ENCODE measurements around the gene PIGT. TPM values are rescaled to one million over a fixed set of nuclear protein-coding genes. Genes with fewer than 3 reads are reported as not detected.

The PIGT gene
- total and polyA plus RNA-seq, 2 of the 13 experiments (the other 11 are each of a cell fraction or from before 2014, with no cell fraction given), result 65.9 to 74.1 TPM

DNA sequence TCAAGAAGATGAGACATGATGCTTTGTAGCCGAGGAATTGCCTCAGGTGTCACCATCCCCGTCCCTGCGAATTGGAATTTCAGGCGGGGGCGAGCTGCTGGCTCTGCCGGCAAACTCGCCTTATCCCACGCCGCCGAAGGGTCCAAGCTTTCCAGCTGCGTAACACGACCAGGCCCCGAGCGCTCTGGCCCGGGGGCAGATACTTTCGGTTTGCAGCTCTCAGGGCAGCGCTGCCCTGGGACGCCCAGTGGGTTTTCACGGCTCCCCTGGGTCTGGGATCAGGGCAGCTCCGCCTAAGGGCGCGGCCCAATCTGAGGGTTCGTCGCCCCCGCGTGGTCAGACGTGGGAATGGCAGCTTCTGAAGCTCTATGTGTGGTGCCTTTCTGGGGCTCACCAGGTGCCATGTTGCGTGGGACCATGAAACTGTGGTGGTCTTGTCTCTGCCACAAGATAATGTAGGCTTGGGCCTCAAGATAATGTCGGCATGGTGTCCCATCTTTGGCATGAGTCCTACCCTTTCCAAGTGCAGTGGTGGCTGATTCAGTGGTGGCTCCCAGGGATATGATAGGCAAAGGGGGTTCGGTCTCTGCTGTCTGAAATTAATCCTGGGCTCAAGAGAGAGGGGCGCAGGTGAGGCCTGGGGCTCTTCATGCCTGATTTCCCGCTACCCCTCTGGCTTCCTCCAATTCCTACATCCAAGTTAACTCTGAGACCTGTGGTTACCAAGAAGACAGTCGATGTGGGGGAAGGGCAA, 21.0 kb downstream of the PIGT start (continued):
- TF ChIP-seq, protein P1, sequence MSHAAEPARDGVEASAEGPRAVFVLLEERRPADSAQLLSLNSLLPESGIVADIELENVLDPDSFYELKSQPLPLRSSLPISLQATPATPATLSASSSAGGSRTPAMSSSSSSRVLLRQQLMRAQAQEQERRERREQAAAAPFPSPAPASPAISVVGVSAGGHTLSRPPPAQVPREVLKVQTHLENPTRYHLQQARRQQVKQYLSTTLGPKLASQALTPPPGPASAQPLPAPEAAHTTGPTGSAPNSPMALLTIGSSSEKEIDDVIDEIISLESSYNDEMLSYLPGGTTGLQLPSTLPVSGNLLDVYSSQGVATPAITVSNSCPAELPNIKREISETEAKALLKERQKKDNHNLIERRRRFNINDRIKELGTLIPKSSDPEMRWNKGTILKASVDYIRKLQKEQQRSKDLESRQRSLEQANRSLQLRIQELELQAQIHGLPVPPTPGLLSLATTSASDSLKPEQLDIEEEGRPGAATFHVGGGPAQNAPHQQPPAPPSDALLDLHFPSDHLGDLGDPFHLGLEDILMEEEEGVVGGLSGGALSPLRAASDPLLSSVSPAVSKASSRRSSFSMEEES (CRISPR knock-in tag; IDR thresholded peaks at IDR 0.05), result peak; percentile 77; the same call in 1 of the 2 replicates
- TF ChIP-seq FOXO1 (CRISPR knock-in tag; IDR thresholded peaks at IDR 0.05) (peak; percentile 80), ZNF296 (CRISPR knock-in tag; conservative IDR thresholded peaks at IDR 0.05) (no peak), ZFP41 (CRISPR knock-in tag; IDR thresholded peaks at IDR 0.05; ENCODE audit: borderline replicate concordance) (no peak; the same call in 1 of the 2 replicates), SNAPC2 (CRISPR knock-in tag; IDR thresholded peaks at IDR 0.05) (0 out of 2 replicates have a peak, but pooled peaks have one; percentile 63), REPIN1 (CRISPR knock-in tag; IDR thresholded peaks at IDR 0.05; ENCODE audit: borderline replicate concordance, low read depth) (peak; percentile 93), ZNF713 (CRISPR knock-in tag; IDR thresholded peaks at IDR 0.05) (0 out of 2 replicates have a peak, but pooled peaks have one; percentile 57), CAMTA2 (CRISPR knock-in tag; IDR thresholded peaks at IDR 0.05; ENCODE audit: borderline replicate concordance) (peak; percentile 51; the same call in 1 of the 2 replicates), ZKSCAN1 (IDR thresholded peaks at IDR 0.05; ENCODE audit: low read length) (no peak), ZNF616 (CRISPR knock-in tag; IDR thresholded peaks at IDR 0.05; ENCODE audit: low read depth) (no peak), ZNF788 (CRISPR knock-in tag; IDR thresholded peaks at IDR 0.05; ENCODE audit: borderline replicate concordance) (peak; percentile 82; the same call in 1 of the 2 replicates), ZSCAN22 (CRISPR knock-in tag; IDR thresholded peaks at IDR 0.05) (no peak), SETDB1 (CRISPR knock-in tag; IDR thresholded peaks at IDR 0.05; ENCODE audit: borderline replicate concordance) (no peak), HOXA5 (CRISPR knock-in tag; IDR thresholded peaks at IDR 0.05) (peak; percentile 77), PRPF4 (IDR thresholded peaks at IDR 0.05; ENCODE audit: low read depth, low read length, poor library complexity, severe bottlenecking) (no peak), ZNF790 (CRISPR knock-in tag; IDR thresholded peaks at IDR 0.05; ENCODE audit: borderline replicate concordance) (no peak)
- TF ChIP-seq, protein P2, sequence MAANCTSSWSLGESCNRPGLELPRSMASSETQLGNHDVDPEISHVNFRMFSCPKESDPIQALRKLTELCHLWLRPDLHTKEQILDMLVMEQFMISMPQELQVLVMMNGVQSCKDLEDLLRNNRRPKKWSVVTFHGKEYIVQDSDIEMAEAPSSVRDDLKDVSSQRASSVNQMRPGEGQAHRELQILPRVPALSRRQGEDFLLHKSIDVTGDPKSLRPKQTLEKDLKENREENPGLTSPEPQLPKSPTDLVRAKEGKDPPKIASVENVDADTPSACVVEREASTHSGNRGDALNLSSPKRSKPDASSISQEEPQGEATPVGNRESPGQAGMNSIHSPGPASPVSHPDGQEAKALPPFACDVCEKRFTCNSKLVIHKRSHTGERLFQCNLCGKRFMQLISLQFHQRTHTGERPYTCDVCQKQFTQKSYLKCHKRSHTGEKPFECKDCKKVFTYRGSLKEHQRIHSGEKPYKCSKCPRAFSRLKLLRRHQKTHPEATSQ (CRISPR knock-in tag; IDR thresholded peaks at IDR 0.05; ENCODE audit: borderline replicate concordance), result peak; percentile 82; the same call in 1 of the 2 replicates
- TF ChIP-seq, protein P3, sequence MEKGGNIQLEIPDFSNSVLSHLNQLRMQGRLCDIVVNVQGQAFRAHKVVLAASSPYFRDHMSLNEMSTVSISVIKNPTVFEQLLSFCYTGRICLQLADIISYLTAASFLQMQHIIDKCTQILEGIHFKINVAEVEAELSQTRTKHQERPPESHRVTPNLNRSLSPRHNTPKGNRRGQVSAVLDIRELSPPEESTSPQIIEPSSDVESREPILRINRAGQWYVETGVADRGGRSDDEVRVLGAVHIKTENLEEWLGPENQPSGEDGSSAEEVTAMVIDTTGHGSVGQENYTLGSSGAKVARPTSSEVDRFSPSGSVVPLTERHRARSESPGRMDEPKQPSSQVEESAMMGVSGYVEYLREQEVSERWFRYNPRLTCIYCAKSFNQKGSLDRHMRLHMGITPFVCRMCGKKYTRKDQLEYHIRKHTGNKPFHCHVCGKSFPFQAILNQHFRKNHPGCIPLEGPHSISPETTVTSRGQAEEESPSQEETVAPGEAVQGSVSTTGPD (CRISPR knock-in tag; IDR thresholded peaks at IDR 0.05), result no peak
- TF ChIP-seq, protein P4, sequence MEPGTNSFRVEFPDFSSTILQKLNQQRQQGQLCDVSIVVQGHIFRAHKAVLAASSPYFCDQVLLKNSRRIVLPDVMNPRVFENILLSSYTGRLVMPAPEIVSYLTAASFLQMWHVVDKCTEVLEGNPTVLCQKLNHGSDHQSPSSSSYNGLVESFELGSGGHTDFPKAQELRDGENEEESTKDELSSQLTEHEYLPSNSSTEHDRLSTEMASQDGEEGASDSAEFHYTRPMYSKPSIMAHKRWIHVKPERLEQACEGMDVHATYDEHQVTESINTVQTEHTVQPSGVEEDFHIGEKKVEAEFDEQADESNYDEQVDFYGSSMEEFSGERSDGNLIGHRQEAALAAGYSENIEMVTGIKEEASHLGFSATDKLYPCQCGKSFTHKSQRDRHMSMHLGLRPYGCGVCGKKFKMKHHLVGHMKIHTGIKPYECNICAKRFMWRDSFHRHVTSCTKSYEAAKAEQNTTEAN (CRISPR knock-in tag; conservative IDR thresholded peaks at IDR 0.05), result 0 out of 2 replicates have a peak, but pooled peaks have one; percentile 9
- TF ChIP-seq, protein P5, sequence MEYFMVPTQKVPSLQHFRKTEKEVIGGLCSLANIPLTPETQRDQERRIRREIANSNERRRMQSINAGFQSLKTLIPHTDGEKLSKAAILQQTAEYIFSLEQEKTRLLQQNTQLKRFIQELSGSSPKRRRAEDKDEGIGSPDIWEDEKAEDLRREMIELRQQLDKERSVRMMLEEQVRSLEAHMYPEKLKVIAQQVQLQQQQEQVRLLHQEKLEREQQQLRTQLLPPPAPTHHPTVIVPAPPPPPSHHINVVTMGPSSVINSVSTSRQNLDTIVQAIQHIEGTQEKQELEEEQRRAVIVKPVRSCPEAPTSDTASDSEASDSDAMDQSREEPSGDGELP (IDR thresholded peaks at IDR 0.05; ENCODE audit: borderline replicate concordance, low read depth), result peak; percentile 21; the same call in 1 of the 2 replicates
- TF ChIP-seq, protein P6, sequence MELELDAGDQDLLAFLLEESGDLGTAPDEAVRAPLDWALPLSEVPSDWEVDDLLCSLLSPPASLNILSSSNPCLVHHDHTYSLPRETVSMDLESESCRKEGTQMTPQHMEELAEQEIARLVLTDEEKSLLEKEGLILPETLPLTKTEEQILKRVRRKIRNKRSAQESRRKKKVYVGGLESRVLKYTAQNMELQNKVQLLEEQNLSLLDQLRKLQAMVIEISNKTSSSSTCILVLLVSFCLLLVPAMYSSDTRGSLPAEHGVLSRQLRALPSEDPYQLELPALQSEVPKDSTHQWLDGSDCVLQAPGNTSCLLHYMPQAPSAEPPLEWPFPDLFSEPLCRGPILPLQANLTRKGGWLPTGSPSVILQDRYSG (CRISPR knock-in tag; IDR thresholded peaks at IDR 0.05), result 0 out of 2 replicates have a peak, but pooled peaks have one; percentile 27

All from HepG2 (cell line).